Tibial artery (tissue), 4 donors: ENCODE data around the gene CR1.

Experiments used
- DNase-seq, 2 donors: peaks; one replicate each; pipeline ENCODE4 v3.0.0-alpha.2; 2019
- H3K27ac ChIP-seq, 2 donors: fragments of 200-600 bp; sonication (generic) in 1 of 2; 1 replicate in 1 of 2; 2 replicates in 1 of 2; pipeline ENCODE4 v1.5.1; 2018 to 2019; ENCODE audit warnings: mild to moderate bottlenecking in 1 of 2
- H3K27me3 ChIP-seq, 2 donors: fragments of 200-600 bp; sonication (generic) in 1 of 2; one replicate each; pipeline versions ENCODE4 v1.5.1 to v1.6.0; 2016 to 2019
- H3K36me3 ChIP-seq, 3 donors: fragments of 200-600 bp; sonication (generic) in 2 of 3; one replicate each; pipeline ENCODE4 v1.5.1; 2016 to 2019; ENCODE audit warnings: mild to moderate bottlenecking in 2 of 3
- H3K4me1 ChIP-seq, 4 donors: fragments of 200-600 bp; sonication (generic) in 2 of 4; 1 replicate in 3 of 4; 2 replicates in 1 of 4; pipeline ENCODE4 v1.5.1; 2016 to 2019
- H3K4me3 ChIP-seq, 2 donors: fragments of 200-600 bp; sonication (generic) in 1 of 2; 1 replicate in 1 of 2; 2 replicates in 1 of 2; pipeline ENCODE4 v1.5.1; 2018 to 2019; ENCODE audit warnings: mild to moderate bottlenecking in 2 of 2
- H3K9me3 ChIP-seq, 3 donors: fragments of 200-600 bp; sonication (generic) in 1 of 3; one replicate each; pipeline ENCODE4 v1.5.1; 2016 to 2019
- CTCF ChIP-seq, 2 experiments: fragments of 200-600 bp in 1 of 2; fragments of 450-650 bp in 1 of 2; IDR thresholded peaks; one replicate each; pipeline ENCODE4 v1.5.1; 2017 to 2019; ENCODE audit warnings: antibody characterized with exemption in 2 of 2, mild to moderate bottlenecking in 1 of 2, moderate library complexity in 1 of 2
- intact Hi-C: fragments of 100-400 bp; cut with DNase I; formaldehyde crosslinking; loops from one replicate; pipeline ENCODE4 v1.15.0; 2023; ENCODE audit warnings: low total_unique reads

CR1 gene

GRCh38 chr1:207666342-207666741, 170.4 kb downstream of the CR1 start:
- no peak overlapping the region for H3K4me3 ChIP-seq
- H3K27ac ChIP-seq = no peak overlapping the region
- intact Hi-C loops = no loop called here
- H3K27me3 ChIP-seq = peaks cover 0 to 47% of the 10 kb centered on the region in 2 donors
- no peak for TF ChIP-seq CTCF (IDR thresholded peaks at IDR 0.05)
- no peaks in the 10 kb centered on the region for H3K36me3 ChIP-seq
- DNase-seq = no peak
- peaks cover 0 to 8% (median 4%) of the 10 kb centered on the region in 4 donors for H3K4me1 ChIP-seq
- H3K9me3 ChIP-seq = peaks cover 0 to 14% (median 9%) of the 10 kb centered on the region in 3 donors

- no peak for DNase-seq
- Histone ChIP-seq H3K4me3 (no peak overlapping the region), H3K4me1 (peaks cover 0 to 8% (median 4%) of the 10 kb centered on the region in 4 donors), H3K36me3 (no peaks in the 10 kb centered on the region), H3K27ac (no peak overlapping the region), H3K9me3 (peaks cover 0 to 4% (median 0%) of the 10 kb centered on the region in 3 donors), H3K27me3 (peaks cover 0 to 47% of the 10 kb centered on the region in 2 donors)
- intact Hi-C loops = no loop called here
- TF ChIP-seq CTCF (IDR thresholded peaks at IDR 0.05) = no peak
Observed at GRCh38 chr1:207669528-207670009, 173.6 kb downstream of the CR1 start.

- intact Hi-C loops = no loop called here
- Histone ChIP-seq H3K4me3 (no peak overlapping the region), H3K27ac (no peak overlapping the region), H3K9me3 (peaks cover 0 to 4% (median 0%) of the 10 kb centered on the region in 3 donors), H3K36me3 (no peaks in the 10 kb centered on the region), H3K27me3 (peaks cover 0 to 46% of the 10 kb centered on the region in 2 donors), H3K4me1 (peaks cover 0 to 8% (median 4%) of the 10 kb centered on the region in 4 donors)
- DNase-seq = no peak
- no peak for TF ChIP-seq CTCF (IDR thresholded peaks at IDR 0.05)
Observed at GRCh38 chr1:207670192-207670591, 174.2 kb downstream of the CR1 start.

GRCh38 chr1:207670997-207671396, 175.0 kb downstream of the CR1 start:
- TF ChIP-seq CTCF (IDR thresholded peaks at IDR 0.05) = no peak
- DNase-seq = no peak
- no peak overlapping the region for H3K27ac ChIP-seq
- no peak overlapping the region for H3K4me3 ChIP-seq
- H3K27me3 ChIP-seq = peaks cover 0 to 39% of the 10 kb centered on the region in 2 donors
- peaks cover 0 to 4% (median 0%) of the 10 kb centered on the region in 3 donors for H3K9me3 ChIP-seq
- intact Hi-C loops = no loop called here
- peaks cover 0 to 8% (median 4%) of the 10 kb centered on the region in 4 donors for H3K4me1 ChIP-seq
- no peaks in the 10 kb centered on the region for H3K36me3 ChIP-seq

GRCh38 chr1:207672522-207673130, 176.7 kb downstream of the CR1 start:
- intact Hi-C loops = no loop called here
- Histone ChIP-seq H3K4me1 (peaks cover 0 to 8% (median 4%) of the 10 kb centered on the region in 4 donors), H3K4me3 (no peak overlapping the region), H3K36me3 (no peaks in the 10 kb centered on the region), H3K27me3 (peaks cover 0 to 25% of the 10 kb centered on the region in 2 donors), H3K27ac (no peak overlapping the region), H3K9me3 (no peaks in the 10 kb centered on the region)
- DNase-seq = no peak
- TF ChIP-seq CTCF (IDR thresholded peaks at IDR 0.05) = no peak
